Thymus (tissue), 11 donors: ENCODE results near the gene SASH1. TPM values are rescaled to one million over a fixed set of nuclear protein-coding genes. Genes with fewer than 3 reads are reported as not detected.

Experiments
- DNase-seq, 9 donors: peaks; one replicate each; pipeline ENCODE4 v3.0.0-alpha.2; 2013; ENCODE audit warnings: low spot score in 9 of 9, low read depth in 6 of 9, missing footprints in 1 of 9
- H3K27ac ChIP-seq, 2 donors: one replicate each; pipeline ENCODE4 v1.5.1; 2013; ENCODE audit warnings: control low read depth in 1 of 2, low read depth in 1 of 2, low read length in 1 of 2, mild to moderate bottlenecking in 1 of 2, moderate library complexity in 1 of 2
- H3K27me3 ChIP-seq, 2 donors: one replicate each; pipeline ENCODE4 v1.5.1; 2013; ENCODE audit warnings: low read length in 1 of 2; ENCODE audit not compliant: control insufficient read depth in 2 of 2, insufficient read depth in 1 of 2
- H3K36me3 ChIP-seq, 2 donors: one replicate each; pipeline ENCODE4 v1.5.1; 2013; ENCODE audit warnings: low read length in 1 of 2, mild to moderate bottlenecking in 1 of 2, moderate library complexity in 1 of 2; ENCODE audit not compliant: control insufficient read depth in 2 of 2, insufficient read depth in 2 of 2
- H3K4me1 ChIP-seq, 2 donors: one replicate each; pipeline ENCODE4 v1.5.1; 2013; ENCODE audit warnings: low read length in 2 of 2; ENCODE audit not compliant: control insufficient read depth in 2 of 2, insufficient read depth in 2 of 2
- H3K4me3 ChIP-seq, 2 donors: one replicate each; pipeline ENCODE4 v1.5.1; 2013; ENCODE audit warnings: low read length in 2 of 2, control low read depth in 1 of 2, mild to moderate bottlenecking in 1 of 2
- H3K9me3 ChIP-seq, 2 donors: one replicate each; pipeline ENCODE4 v1.5.1; 2013; ENCODE audit warnings: low read length in 1 of 2, mild to moderate bottlenecking in 1 of 2; ENCODE audit not compliant: control insufficient read depth in 2 of 2, insufficient read depth in 1 of 2
- WGBS: extraction: QIAGEN DNeasy Blood & Tissue Kit; methylation state at CpG from one replicate; pipeline ENCODE4 v1.1.7; 2013; 5-methylcytosine and 5-hydroxymethylcytosine counted together
- polyA plus RNA-seq: library from polyadenylated mRNA; stranded (reverse); fragments of 200-250 nt; gene quantifications from one replicate; pipeline ENCODE4 v1.2.3, GENCODE V29; 2013
- total RNA-seq: library from RNA; stranded (reverse); fragments of 120-200 nt; gene quantifications from one replicate; pipeline ENCODE4 v1.2.4, GENCODE V29; 2013
- donor health status: healthy.

SASH1 gene
- total and polyA plus RNA-seq, 2 donors, result 3.7 to 7.0 TPM

DNA sequence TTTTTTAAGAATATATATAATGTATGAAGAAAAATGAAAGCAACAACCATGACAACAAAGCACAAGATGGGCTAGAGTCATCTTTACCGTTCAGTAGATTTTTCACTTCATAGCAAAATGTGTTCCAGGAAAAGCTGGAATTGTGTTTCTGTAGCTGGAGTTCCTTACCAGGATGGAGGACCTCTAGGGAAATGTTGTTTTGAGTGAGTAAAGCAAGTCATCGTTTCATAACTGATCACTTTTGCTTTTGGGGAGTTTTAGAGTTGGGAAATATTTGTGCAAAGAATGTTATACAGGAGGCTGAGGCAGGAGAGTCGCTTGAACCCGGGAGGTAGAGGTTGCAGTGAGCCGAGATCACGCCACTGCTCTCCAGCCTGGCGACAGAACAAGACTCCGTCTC, 151.6 kb downstream of the SASH1 start:
- no peaks in the 10 kb centered on the region for H3K9me3 ChIP-seq
- H3K27ac ChIP-seq, result no peak overlapping the region
- no peaks in the 10 kb centered on the region for H3K27me3 ChIP-seq
- 92% methylated on average over 8 of the region's 8 CpGs for WGBS
- H3K4me3 ChIP-seq, result no peak overlapping the region
- H3K4me1 ChIP-seq, result no peaks in the 10 kb centered on the region
- no peaks in the 10 kb centered on the region for H3K36me3 ChIP-seq
- DNase-seq, result no peak

DNA sequence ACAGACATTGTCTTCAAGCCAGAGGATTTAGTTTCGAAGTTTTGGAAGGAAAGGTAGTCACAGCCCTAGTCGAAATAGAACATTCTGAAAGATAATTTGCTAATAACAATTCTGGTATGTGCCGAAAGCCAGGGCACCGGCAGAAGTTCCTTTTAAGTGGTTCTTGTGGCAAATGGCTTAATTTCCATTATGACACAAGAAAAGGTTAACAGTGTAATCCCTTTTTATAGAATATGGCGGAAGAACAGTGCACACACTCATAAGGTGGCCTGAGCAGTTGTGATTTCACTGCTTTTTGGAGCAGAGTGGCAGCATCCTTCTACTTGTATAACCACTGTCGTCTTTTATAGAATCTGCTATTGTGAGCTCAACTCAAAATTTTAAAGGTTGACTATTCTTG, 152.4 kb downstream of the SASH1 start:
- H3K27ac ChIP-seq, result no peak overlapping the region
- H3K36me3 ChIP-seq, result no peaks in the 10 kb centered on the region
- H3K4me1 ChIP-seq, result no peaks in the 10 kb centered on the region
- H3K9me3 ChIP-seq, result no peaks in the 10 kb centered on the region
- no peak for DNase-seq
- no peaks in the 10 kb centered on the region for H3K27me3 ChIP-seq
- WGBS, result 90% methylated on average over 6 of the region's 6 CpGs
- H3K4me3 ChIP-seq, result no peak overlapping the region

- no peak overlapping the region for H3K4me3 ChIP-seq
- H3K27me3 ChIP-seq, result no peaks in the 10 kb centered on the region
- H3K27ac ChIP-seq, result no peak overlapping the region
- no peaks in the 10 kb centered on the region for H3K9me3 ChIP-seq
- WGBS, result 95% methylated on average over 2 of the region's 2 CpGs
- no peaks in the 10 kb centered on the region for H3K36me3 ChIP-seq
- no peak for DNase-seq
- no peaks in the 10 kb centered on the region for H3K4me1 ChIP-seq
Observed at GRCh38 chr6:148497257-148497656, 154.6 kb downstream of the SASH1 start.

- Histone ChIP-seq H3K27me3 (no peaks in the 10 kb centered on the region), H3K27ac (no peak overlapping the region), H3K9me3 (no peaks in the 10 kb centered on the region), H3K4me3 (no peak overlapping the region), H3K36me3 (no peaks in the 10 kb centered on the region), H3K4me1 (no peaks in the 10 kb centered on the region)
- no peak for DNase-seq
- 95% methylated on average over 5 of the region's 5 CpGs for WGBS
Observed at GRCh38 chr6:148497717-148498116, 155.1 kb downstream of the SASH1 start.

DNA sequence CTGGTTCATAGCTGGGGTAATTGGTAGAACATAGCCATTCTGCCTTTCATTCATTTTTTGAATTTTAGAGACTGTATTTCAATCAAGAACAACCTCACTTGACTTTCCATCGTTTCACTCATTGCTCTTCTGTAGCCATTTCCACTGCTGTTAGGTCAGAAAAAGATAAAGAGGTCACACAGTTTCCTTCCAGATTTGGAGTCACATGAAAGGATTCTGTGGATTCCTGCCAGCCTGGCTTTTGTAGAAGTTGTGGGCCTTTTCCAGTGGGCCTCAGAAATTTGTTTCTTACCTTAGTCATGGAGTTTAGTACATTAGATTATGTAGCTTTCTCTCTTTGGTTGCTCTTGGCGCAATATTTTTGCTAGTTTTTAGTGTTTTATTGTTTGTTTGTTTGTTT, 157.8 kb downstream of the SASH1 start:
- Histone ChIP-seq H3K27me3 (no peaks in the 10 kb centered on the region), H3K9me3 (no peaks in the 10 kb centered on the region), H3K4me1 (no peaks in the 10 kb centered on the region), H3K4me3 (no peak overlapping the region), H3K36me3 (no peaks in the 10 kb centered on the region), H3K27ac (no peak overlapping the region)
- DNase-seq, result no peak
- WGBS, result 89% methylated on average over 2 of the region's 2 CpGs

DNA sequence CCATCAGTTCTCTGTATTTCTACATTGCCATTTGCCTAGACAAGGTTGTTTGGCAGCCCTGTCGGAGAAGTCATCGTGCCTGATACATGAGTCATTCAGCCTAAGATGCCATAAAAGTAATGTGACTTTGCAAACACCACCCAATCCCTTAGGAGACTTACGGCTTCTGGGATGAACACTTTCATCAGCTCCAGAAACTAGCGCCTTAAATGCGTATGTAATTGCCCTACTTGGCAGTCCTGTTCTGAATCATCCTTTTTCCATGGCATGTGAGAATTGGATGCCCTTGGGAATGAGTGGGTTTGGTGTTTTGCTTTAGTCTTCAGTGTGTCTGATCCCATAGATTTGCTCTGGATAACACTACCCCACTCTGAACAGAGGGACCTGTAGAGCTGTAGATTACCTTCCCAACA, 158.5 kb downstream of the SASH1 start:
- Histone ChIP-seq H3K4me1 (no peaks in the 10 kb centered on the region), H3K27me3 (no peaks in the 10 kb centered on the region), H3K36me3 (no peaks in the 10 kb centered on the region), H3K4me3 (no peak overlapping the region), H3K9me3 (no peaks in the 10 kb centered on the region), H3K27ac (no peak overlapping the region)
- WGBS, result 98% methylated on average over 5 of the region's 5 CpGs
- DNase-seq, result no peak

GRCh38 chr6:148502083-148502772, 159.6 kb downstream of the SASH1 start:
- no peak overlapping the region for H3K27ac ChIP-seq
- H3K4me1 ChIP-seq, result no peaks in the 10 kb centered on the region
- no peak overlapping the region for H3K4me3 ChIP-seq
- WGBS, result 93% methylated on average over 8 of the region's 8 CpGs
- no peak for DNase-seq
- H3K36me3 ChIP-seq, result no peaks in the 10 kb centered on the region
- H3K9me3 ChIP-seq, result no peaks in the 10 kb centered on the region
- H3K27me3 ChIP-seq, result no peaks in the 10 kb centered on the region

DNA sequence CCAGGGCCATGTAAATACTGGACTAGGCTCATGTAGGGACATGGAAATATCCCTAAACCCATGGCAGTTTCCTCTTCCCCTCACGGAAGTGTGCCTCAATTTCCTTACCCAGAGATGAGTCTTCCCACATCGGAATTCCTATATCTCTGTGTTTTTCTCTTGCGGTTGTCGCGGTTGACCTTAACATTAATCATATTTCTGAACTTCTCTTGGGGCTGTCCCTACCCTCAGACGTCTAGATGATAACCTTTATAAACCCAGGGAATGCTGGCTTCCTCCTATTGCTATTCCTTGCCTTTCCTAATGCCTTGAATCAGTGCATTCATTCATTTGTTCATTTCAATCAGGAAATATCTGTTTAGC, 160.1 kb downstream of the SASH1 start:
- H3K9me3 ChIP-seq, result no peaks in the 10 kb centered on the region
- WGBS, result 86% methylated on average over 6 of the region's 6 CpGs
- no peaks in the 10 kb centered on the region for H3K27me3 ChIP-seq
- H3K27ac ChIP-seq, result no peak overlapping the region
- DNase-seq, result no peak
- no peaks in the 10 kb centered on the region for H3K4me1 ChIP-seq
- H3K36me3 ChIP-seq, result no peaks in the 10 kb centered on the region
- H3K4me3 ChIP-seq, result no peak overlapping the region

DNA sequence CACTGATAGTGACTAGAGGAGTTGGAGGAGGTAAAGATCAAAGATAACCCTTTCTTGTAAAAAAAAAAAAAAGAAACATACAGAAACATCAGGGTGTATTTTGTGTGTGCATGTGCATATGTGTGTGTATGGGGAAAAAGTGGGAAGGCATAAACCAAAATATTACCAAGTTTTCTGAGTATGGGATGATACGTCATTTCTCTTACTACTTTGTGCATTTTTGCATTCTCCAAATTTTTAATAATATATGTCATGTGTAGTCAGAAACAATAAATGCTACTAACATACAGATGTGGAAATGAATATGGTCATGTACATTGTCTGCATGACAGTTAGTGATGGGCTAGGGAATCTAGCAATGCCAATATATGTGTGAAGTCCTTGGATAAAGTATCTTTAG, 161.1 kb downstream of the SASH1 start:
- H3K27ac ChIP-seq, result no peak overlapping the region
- no peaks in the 10 kb centered on the region for H3K36me3 ChIP-seq
- H3K9me3 ChIP-seq, result no peaks in the 10 kb centered on the region
- peaks cover 0 to 5% of the 10 kb centered on the region in 2 donors for H3K27me3 ChIP-seq
- DNase-seq, result no peak
- WGBS, result 52% methylated on average over 1 of the region's 1 CpG
- no peaks in the 10 kb centered on the region for H3K4me1 ChIP-seq
- no peak overlapping the region for H3K4me3 ChIP-seq

DNA sequence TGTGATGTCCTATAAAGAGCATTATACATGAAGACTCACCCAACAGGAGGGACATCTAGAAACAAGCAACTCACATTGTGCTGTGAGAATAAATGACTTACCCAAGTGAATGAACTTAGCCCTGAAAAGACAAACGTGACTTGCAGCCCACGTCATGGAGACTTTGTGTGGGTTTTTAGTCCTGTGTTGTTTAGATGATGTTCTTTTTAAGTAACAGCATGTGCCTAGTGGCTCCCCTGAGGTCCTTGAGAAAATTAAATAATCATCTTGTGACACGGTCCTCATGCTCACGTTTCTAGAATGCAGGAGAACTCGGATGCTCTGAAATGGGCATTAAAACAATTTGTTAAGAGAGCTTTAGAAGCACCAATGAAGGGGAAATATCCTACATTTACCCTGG, 165.1 kb downstream of the SASH1 start:
- Histone ChIP-seq H3K9me3 (no peaks in the 10 kb centered on the region), H3K4me1 (no peaks in the 10 kb centered on the region), H3K27me3 (peaks cover 0 to 14% of the 10 kb centered on the region in 2 donors), H3K27ac (no peak overlapping the region), H3K4me3 (no peak overlapping the region), H3K36me3 (no peaks in the 10 kb centered on the region)
- 91% methylated on average over 5 of the region's 5 CpGs for WGBS
- DNase-seq, result no peak
